ENCODE measurements around the gene TCIRG1. TPM values are rescaled to one million over a fixed set of nuclear protein-coding genes. Genes with fewer than 3 reads are reported as not detected.

TCIRG1 gene
- polyA plus RNA-seq, 1 experiment = 111 TPM

GRCh38 chr11:68076371-68077042 lies 37.7 kb downstream of the TCIRG1 start:
- H3K27me3 ChIP-seq (ENCODE audit: control insufficient read depth, insufficient read depth, low read length) = no peaks in the 10 kb centered on the region
- H3K36me3 ChIP-seq (ENCODE audit: control insufficient read depth, insufficient read depth, low read length) = peaks cover 5% of the 10 kb centered on the region; the same call in 1 of the 2 replicates
- DNase-seq (ENCODE audit: low read depth) = no peak
- TF ChIP-seq CTCF (IDR thresholded peaks at IDR 0.05; ENCODE audit: insufficient read depth, low read depth, low read length) = no peak
- H3K4me3 ChIP-seq (ENCODE audit: low read depth, low read length) = no peak overlapping the region
- ChIA-PET POLR2A (no interaction called here), CTCF (interaction anchor here (1.2 to 1.5 kb wide), 2 partner anchors 10 to 12 kb away, joined by 3 to 5 read pairs; no protein-coding TSS in a partner anchor)

- DNase-seq (ENCODE audit: low read depth) = no peak
- no peaks in the 10 kb centered on the region for H3K27me3 ChIP-seq (ENCODE audit: control insufficient read depth, insufficient read depth, low read length)
- ChIA-PET CTCF (interaction anchor here (1.7 kb wide), 1 partner anchor 10 kb away, joined by 9 read pairs; no protein-coding TSS in a partner anchor), POLR2A (no interaction called here)
- no peak for TF ChIP-seq CTCF (IDR thresholded peaks at IDR 0.05; ENCODE audit: insufficient read depth, low read depth, low read length)
- no peak overlapping the region for H3K4me3 ChIP-seq (ENCODE audit: low read depth, low read length)
- H3K36me3 ChIP-seq (ENCODE audit: control insufficient read depth, insufficient read depth, low read length) = peaks cover 5% of the 10 kb centered on the region; the same call in 1 of the 2 replicates
Observed at GRCh38 chr11:68077617-68078582, 39.1 kb downstream of the TCIRG1 start.

- POLR2A ChIA-PET = no interaction called here
Observed at GRCh38 chr11:68080860-68081259, 42.0 kb downstream of the TCIRG1 start.

GRCh38 chr11:68081691-68082090 lies 42.9 kb downstream of the TCIRG1 start:
- no peak for DNase-seq (ENCODE audit: low read depth)
- Histone ChIP-seq H3K4me3 (ENCODE audit: low read depth, low read length) (no peak overlapping the region), H3K27me3 (ENCODE audit: control insufficient read depth, insufficient read depth, low read length) (no peaks in the 10 kb centered on the region), H3K36me3 (ENCODE audit: control insufficient read depth, insufficient read depth, low read length) (peaks cover 3% of the 10 kb centered on the region; the same call in 1 of the 2 replicates)
- CTCF ChIA-PET = interaction anchor here (0.6 kb wide), 1 partner anchor 11 kb away, joined by 3 read pairs; no protein-coding TSS in a partner anchor
- no peak for TF ChIP-seq CTCF (IDR thresholded peaks at IDR 0.05; ENCODE audit: insufficient read depth, low read depth, low read length)
- POLR2A ChIA-PET = no interaction called here

More at GRCh38 chr11:68080860-68081259, 42.0 kb downstream of the TCIRG1 start:
- no peak for TF ChIP-seq CTCF (IDR thresholded peaks at IDR 0.05; ENCODE audit: insufficient read depth, low read depth, low read length)
- DNase-seq (ENCODE audit: low read depth) = no peak
- Histone ChIP-seq H3K27me3 (ENCODE audit: control insufficient read depth, insufficient read depth, low read length) (no peaks in the 10 kb centered on the region), H3K36me3 (ENCODE audit: control insufficient read depth, insufficient read depth, low read length) (peaks cover 3% of the 10 kb centered on the region; the same call in 1 of the 2 replicates), H3K4me3 (ENCODE audit: low read depth, low read length) (no peak overlapping the region)
- CTCF ChIA-PET = no interaction called here

GRCh38 chr11:68082481-68082880 lies 43.7 kb downstream of the TCIRG1 start:
- ChIA-PET POLR2A (no interaction called here), CTCF (interaction anchor here (0.6 kb wide), 1 partner anchor 10 kb away, joined by 3 read pairs; no protein-coding TSS in a partner anchor)
- Histone ChIP-seq H3K36me3 (ENCODE audit: control insufficient read depth, insufficient read depth, low read length) (peaks cover 3% of the 10 kb centered on the region; the same call in 1 of the 2 replicates), H3K4me3 (ENCODE audit: low read depth, low read length) (no peak overlapping the region), H3K27me3 (ENCODE audit: control insufficient read depth, insufficient read depth, low read length) (no peaks in the 10 kb centered on the region)
- no peak for TF ChIP-seq CTCF (IDR thresholded peaks at IDR 0.05; ENCODE audit: insufficient read depth, low read depth, low read length)
- no peak for DNase-seq (ENCODE audit: low read depth)

All from BJ (cell line).